ENCODE measurements around the gene PTTG1IP. TPM values are rescaled to one million over a fixed set of nuclear protein-coding genes. Genes with fewer than 3 reads are reported as not detected.

Gene PTTG1IP
- total RNA-seq, 1 donor, result 413 TPM

DNA sequence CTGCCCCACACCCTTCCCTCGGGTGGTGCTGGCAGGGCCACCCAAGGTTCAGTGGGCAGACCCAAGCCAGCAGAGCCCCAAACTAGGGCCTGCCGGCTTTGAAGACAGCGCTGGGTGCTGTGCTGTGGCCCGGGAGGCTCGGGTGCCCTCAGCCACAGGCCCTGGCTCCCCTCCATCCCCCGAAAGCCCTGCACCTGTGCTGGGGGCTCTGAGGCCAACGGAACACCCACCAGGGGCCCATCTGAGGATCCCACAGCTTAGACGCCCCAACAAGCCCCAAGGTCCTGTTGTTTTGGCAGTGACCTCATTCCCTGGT, 38.6 kb upstream of the PTTG1IP start:
- H3K36me3 ChIP-seq (ENCODE audit: insufficient read depth, low read length), result no peaks in the 10 kb centered on the region
- no peak overlapping the region for H3K27ac ChIP-seq (ENCODE audit: low read depth, low read length)
- no peak overlapping the region for H3K4me2 ChIP-seq (ENCODE audit: insufficient read depth, low read length)
- TF ChIP-seq, protein P1, sequence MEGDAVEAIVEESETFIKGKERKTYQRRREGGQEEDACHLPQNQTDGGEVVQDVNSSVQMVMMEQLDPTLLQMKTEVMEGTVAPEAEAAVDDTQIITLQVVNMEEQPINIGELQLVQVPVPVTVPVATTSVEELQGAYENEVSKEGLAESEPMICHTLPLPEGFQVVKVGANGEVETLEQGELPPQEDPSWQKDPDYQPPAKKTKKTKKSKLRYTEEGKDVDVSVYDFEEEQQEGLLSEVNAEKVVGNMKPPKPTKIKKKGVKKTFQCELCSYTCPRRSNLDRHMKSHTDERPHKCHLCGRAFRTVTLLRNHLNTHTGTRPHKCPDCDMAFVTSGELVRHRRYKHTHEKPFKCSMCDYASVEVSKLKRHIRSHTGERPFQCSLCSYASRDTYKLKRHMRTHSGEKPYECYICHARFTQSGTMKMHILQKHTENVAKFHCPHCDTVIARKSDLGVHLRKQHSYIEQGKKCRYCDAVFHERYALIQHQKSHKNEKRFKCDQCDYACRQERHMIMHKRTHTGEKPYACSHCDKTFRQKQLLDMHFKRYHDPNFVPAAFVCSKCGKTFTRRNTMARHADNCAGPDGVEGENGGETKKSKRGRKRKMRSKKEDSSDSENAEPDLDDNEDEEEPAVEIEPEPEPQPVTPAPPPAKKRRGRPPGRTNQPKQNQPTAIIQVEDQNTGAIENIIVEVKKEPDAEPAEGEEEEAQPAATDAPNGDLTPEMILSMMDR (IDR thresholded peaks at IDR 0.05; ENCODE audit: extremely low read depth, low read depth, low read length), result no peak
- H3K4me3 ChIP-seq (ENCODE audit: insufficient read depth, low read length), result no peak overlapping the region
- no peaks in the 10 kb centered on the region for H4K20me1 ChIP-seq (ENCODE audit: insufficient read depth, low read length)
- H2AFZ ChIP-seq (ENCODE audit: low read length), result no peak overlapping the region
- DNase-seq (ENCODE audit: insufficient read length, low spot score, missing footprints), result no peak
- peaks cover 12% of the 10 kb centered on the region for H3K4me1 ChIP-seq (ENCODE audit: insufficient read depth, low read length)
- H3K79me2 ChIP-seq (ENCODE audit: insufficient read depth, low read length), result no peaks in the 10 kb centered on the region
- H3K27me3 ChIP-seq (ENCODE audit: insufficient read depth, low read length), result no peaks in the 10 kb centered on the region
- H3K9me3 ChIP-seq (ENCODE audit: low read depth, low read length), result no peaks in the 10 kb centered on the region

DNA sequence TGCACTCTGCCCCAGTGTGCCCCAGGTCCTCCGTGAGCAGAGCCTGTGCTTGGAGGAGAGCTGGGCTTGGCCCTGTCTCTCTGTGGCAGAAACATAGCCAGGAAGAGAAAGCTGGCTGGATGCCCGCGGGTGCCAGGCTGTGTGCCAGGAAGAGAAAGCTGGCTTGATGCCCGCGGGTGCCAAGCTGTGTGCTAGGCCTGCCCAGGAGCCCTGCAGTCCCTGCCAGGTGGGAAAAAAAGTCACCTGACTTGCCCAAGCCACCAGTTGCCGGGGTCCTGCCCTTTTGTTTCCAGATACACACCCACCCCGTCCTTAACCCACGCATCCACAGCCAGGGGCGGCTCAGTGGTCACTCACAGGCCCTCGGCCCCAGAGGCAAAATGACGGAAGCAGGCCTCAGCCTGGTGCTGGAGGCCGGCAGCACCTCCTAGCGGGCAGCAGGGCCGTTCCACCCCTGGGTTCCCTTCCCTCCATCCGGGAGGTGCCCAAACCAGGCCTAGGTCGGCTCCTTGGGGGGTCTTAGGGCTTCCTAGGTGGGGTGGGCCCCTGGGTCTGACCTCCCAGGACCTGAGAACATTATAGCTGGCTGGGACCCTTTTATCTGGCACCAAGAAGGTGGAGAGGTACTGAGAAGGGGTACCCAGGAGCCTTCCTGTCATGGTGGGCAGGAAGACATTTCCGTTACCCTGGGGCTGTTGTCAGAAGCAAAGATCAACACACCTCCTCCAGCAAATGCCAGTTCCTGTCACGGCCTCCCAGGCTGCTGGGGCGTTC, 38.1 kb upstream of the PTTG1IP start:
- Histone ChIP-seq H2AFZ (ENCODE audit: low read length) (no peak overlapping the region), H3K79me2 (ENCODE audit: insufficient read depth, low read length) (no peaks in the 10 kb centered on the region), H3K27me3 (ENCODE audit: insufficient read depth, low read length) (no peaks in the 10 kb centered on the region), H3K4me3 (ENCODE audit: insufficient read depth, low read length) (no peak overlapping the region), H3K9me3 (ENCODE audit: low read depth, low read length) (no peaks in the 10 kb centered on the region), H3K27ac (ENCODE audit: low read depth, low read length) (no peak overlapping the region), H3K4me1 (ENCODE audit: insufficient read depth, low read length) (peaks cover 12% of the 10 kb centered on the region), H4K20me1 (ENCODE audit: insufficient read depth, low read length) (no peaks in the 10 kb centered on the region), H3K4me2 (ENCODE audit: insufficient read depth, low read length) (no peak overlapping the region), H3K36me3 (ENCODE audit: insufficient read depth, low read length) (no peaks in the 10 kb centered on the region)
- TF ChIP-seq, protein P1 (IDR thresholded peaks at IDR 0.05; ENCODE audit: extremely low read depth, low read depth, low read length), result no peak
- no peak for DNase-seq (ENCODE audit: insufficient read length, low spot score, missing footprints)

DNA sequence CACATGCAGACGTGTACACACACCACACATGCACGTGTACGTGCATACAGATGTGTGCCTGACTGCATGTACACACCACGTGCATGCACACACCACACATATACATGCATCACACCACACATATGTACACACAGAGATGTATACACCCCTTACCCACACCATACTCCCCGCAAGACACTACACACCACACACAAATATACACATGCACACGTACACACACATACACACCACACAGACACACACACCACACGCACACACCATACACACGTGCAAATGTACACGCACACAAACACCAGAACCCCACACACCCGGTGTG, 37.5 kb upstream of the PTTG1IP start:
- H3K79me2 ChIP-seq (ENCODE audit: insufficient read depth, low read length), result no peaks in the 10 kb centered on the region
- H2AFZ ChIP-seq (ENCODE audit: low read length), result no peak overlapping the region
- H3K27me3 ChIP-seq (ENCODE audit: insufficient read depth, low read length), result no peaks in the 10 kb centered on the region
- H3K36me3 ChIP-seq (ENCODE audit: insufficient read depth, low read length), result no peaks in the 10 kb centered on the region
- no peak overlapping the region for H3K27ac ChIP-seq (ENCODE audit: low read depth, low read length)
- TF ChIP-seq, protein P1 (IDR thresholded peaks at IDR 0.05; ENCODE audit: extremely low read depth, low read depth, low read length), result no peak
- H3K4me2 ChIP-seq (ENCODE audit: insufficient read depth, low read length), result no peak overlapping the region
- DNase-seq (ENCODE audit: insufficient read length, low spot score, missing footprints), result no peak
- H3K9me3 ChIP-seq (ENCODE audit: low read depth, low read length), result no peaks in the 10 kb centered on the region
- no peak overlapping the region for H3K4me3 ChIP-seq (ENCODE audit: insufficient read depth, low read length)
- no peaks in the 10 kb centered on the region for H4K20me1 ChIP-seq (ENCODE audit: insufficient read depth, low read length)
- H3K4me1 ChIP-seq (ENCODE audit: insufficient read depth, low read length), result peaks cover 12% of the 10 kb centered on the region

DNA sequence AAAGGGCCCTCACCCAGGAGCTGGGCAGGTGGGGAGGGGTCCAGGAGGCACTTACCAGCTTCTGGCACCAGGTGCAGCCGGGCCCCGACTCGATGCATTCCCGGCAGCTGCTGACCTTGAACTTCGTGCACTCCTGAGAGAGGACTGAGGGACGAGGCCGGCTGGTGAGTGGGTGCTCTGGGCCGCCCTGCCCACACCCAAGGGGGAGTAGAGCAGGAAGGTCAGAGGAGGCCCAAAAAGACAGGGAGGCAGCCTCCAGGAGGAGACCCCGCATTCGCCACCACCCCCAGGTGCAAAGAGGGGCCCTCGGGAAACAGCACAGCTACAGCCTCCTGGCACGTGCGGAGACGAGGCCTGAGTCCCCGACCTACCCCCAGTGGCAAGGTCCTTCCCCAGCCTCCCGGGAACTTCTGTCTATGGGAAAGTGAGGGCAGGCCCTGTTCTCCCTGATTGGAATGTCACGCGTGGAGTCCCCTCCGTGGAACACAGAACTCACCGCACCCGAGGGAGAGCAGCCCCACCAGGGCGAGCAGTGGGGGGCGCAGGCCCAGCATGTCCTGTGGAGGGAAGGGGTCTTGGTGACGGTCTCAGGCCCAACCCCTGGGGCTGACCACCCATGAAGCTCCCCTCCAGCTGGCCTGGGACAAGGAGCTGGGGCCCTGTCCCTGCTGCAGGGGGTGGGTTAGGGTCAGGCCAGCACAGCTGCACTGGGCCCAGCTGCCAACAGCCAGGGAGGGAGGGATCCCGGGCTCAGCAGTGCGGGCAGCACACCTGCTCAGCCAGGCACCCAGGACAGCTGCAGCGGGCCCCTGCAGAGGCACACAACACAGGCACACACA, 37.0 kb upstream of the PTTG1IP start:
- no peak for DNase-seq (ENCODE audit: insufficient read length, low spot score, missing footprints)
- H3K27me3 ChIP-seq (ENCODE audit: insufficient read depth, low read length), result no peaks in the 10 kb centered on the region
- peaks cover 12% of the 10 kb centered on the region for H3K4me1 ChIP-seq (ENCODE audit: insufficient read depth, low read length)
- H3K79me2 ChIP-seq (ENCODE audit: insufficient read depth, low read length), result no peaks in the 10 kb centered on the region
- no peaks in the 10 kb centered on the region for H3K36me3 ChIP-seq (ENCODE audit: insufficient read depth, low read length)
- no peak overlapping the region for H3K4me2 ChIP-seq (ENCODE audit: insufficient read depth, low read length)
- H3K9me3 ChIP-seq (ENCODE audit: low read depth, low read length), result no peaks in the 10 kb centered on the region
- no peak overlapping the region for H3K27ac ChIP-seq (ENCODE audit: low read depth, low read length)
- no peak overlapping the region for H2AFZ ChIP-seq (ENCODE audit: low read length)
- TF ChIP-seq, protein P1 (IDR thresholded peaks at IDR 0.05; ENCODE audit: extremely low read depth, low read depth, low read length), result no peak
- H4K20me1 ChIP-seq (ENCODE audit: insufficient read depth, low read length), result no peaks in the 10 kb centered on the region
- H3K4me3 ChIP-seq (ENCODE audit: insufficient read depth, low read length), result no peak overlapping the region
